Activated CD8-positive, alpha-beta T cell treated with anti-CD3 and anti-CD28 coated beads, Interleukin-2, amount 10 ng/mL, durations not matched to agents 7 days and 5 days (primary cell): Measurements from ENCODE around the gene CNOT6L. TPM values are rescaled to one million over a fixed set of nuclear protein-coding genes. Genes with fewer than 3 reads are reported as not detected.
"Not testable (repeated sequence)": the region's sequence is repeated elsewhere in the genome, so short reads cannot be mapped to it uniquely, and the experiment has no call there.

Experiments
- ATAC-seq: fragments of 150-1000 bp; cut with Tn5 transposase; one replicate; pipeline ENCODE4 v1.10.0; 2021; ENCODE audit warnings: moderate library complexity
- CTCF ChIA-PET: fragments of 350-600 bp; sonication (Branson Sonifier 250); formaldehyde crosslinking; loops from one replicate; lab custom pipeline; 2021; ENCODE audit warnings: antibody characterized with exemption; lab: Charles Lee
- POLR2A ChIA-PET: fragments of 350-600 bp; sonication (Branson Sonifier 250); formaldehyde crosslinking; loops from one replicate; lab custom pipeline; 2021; ENCODE audit warnings: antibody characterized with exemption; lab: Charles Lee
- DNase-seq: peaks from one replicate; pipeline ENCODE4 v3.0.0-alpha.2; 2020
- H3K27ac Mint-ChIP-seq: one replicate; pipeline ENCODE4 v1.8.0; 2021; ENCODE audit warnings: mild to moderate bottlenecking, mixed read lengths
- H3K27me3 Mint-ChIP-seq: one replicate; pipeline ENCODE4 v1.8.0; 2021; ENCODE audit warnings: low read depth, mixed read lengths
- H3K36me3 Mint-ChIP-seq: one replicate; pipeline ENCODE4 v1.8.0; 2021; ENCODE audit warnings: low read depth, mixed read lengths
- H3K4me1 Mint-ChIP-seq: one replicate; pipeline ENCODE4 v1.8.0; 2021; ENCODE audit warnings: low read depth, mixed read lengths
- H3K4me3 Mint-ChIP-seq: one replicate; pipeline ENCODE4 v1.8.0; 2021; ENCODE audit warnings: mild to moderate bottlenecking, mixed read lengths
- H3K9me3 Mint-ChIP-seq: one replicate; pipeline ENCODE4 v1.8.0; 2022; ENCODE audit warnings: mixed read lengths; ENCODE audit not compliant: insufficient read depth
- total RNA-seq, 2 experiments: library from RNA; stranded (reverse); gene quantifications; one replicate each; pipeline ENCODE4 v1.2.3, GENCODE V29; 2021

Gene CNOT6L
- total RNA-seq, 2 experiments from 2014 or later, result 107 to 108 TPM

GRCh38 chr4:77782102-77782835, 36.9 kb downstream of the CNOT6L start:
- ChIA-PET POLR2A (no interaction called here), CTCF (interaction anchor here (0.6 to 2.2 kb wide), 4 partner anchors 35 to 80 kb away, joined by 3 to 9 read pairs (median 4); partner anchors contain the start of gene MRPL1)
- DNase-seq, result no peak
- H3K9me3 Mint-ChIP-seq, result peaks cover 4% of the 10 kb centered on the region
- peaks cover 26% of the 10 kb centered on the region for H3K36me3 Mint-ChIP-seq
- peaks cover 45% of the 10 kb centered on the region for H3K4me1 Mint-ChIP-seq
- ATAC-seq, result no peak
- H3K27me3 Mint-ChIP-seq, result no peaks in the 10 kb centered on the region
- H3K27ac Mint-ChIP-seq, result no peak overlapping the region
- H3K4me3 Mint-ChIP-seq, result no peak overlapping the region

GRCh38 chr4:77780762-77781161, 38.4 kb downstream of the CNOT6L start:
- H3K4me3 Mint-ChIP-seq, H3K27me3 Mint-ChIP-seq, CTCF ChIA-PET, DNase-seq, ATAC-seq, H3K27ac Mint-ChIP-seq, H3K9me3 Mint-ChIP-seq: not testable (repeated sequence)
- peaks cover 44% of the 10 kb centered on the region for H3K4me1 Mint-ChIP-seq
- POLR2A ChIA-PET, result interaction anchor here (1.2 to 1.4 kb wide), 2 partner anchors 10 to 40 kb away, joined by 3 to 5 read pairs; no protein-coding TSS in a partner anchor
- peaks cover 35% of the 10 kb centered on the region for H3K36me3 Mint-ChIP-seq

- CTCF ChIA-PET, result no interaction called here
- Mint-ChIP-seq H3K9me3 (peaks cover 4% of the 10 kb centered on the region), H3K4me1 (peaks cover 24% of the 10 kb centered on the region), H3K4me3 (no peak overlapping the region), H3K27me3 (no peaks in the 10 kb centered on the region), H3K36me3 (peaks cover 50% of the 10 kb centered on the region), H3K27ac (no peak overlapping the region)
- DNase-seq (no peak), ATAC-seq (no peak)
- POLR2A ChIA-PET, result no interaction called here
These were observed 41.9 kb downstream of the CNOT6L start for GRCh38 chr4:77777135-77777807.

GRCh38 chr4:77776182-77777134, 42.7 kb downstream of the CNOT6L start:
- no peak for ATAC-seq
- POLR2A ChIA-PET, result no interaction called here
- H3K27ac Mint-ChIP-seq, result no peak overlapping the region

GRCh38 chr4:77773101-77773500, 46.1 kb downstream of the CNOT6L start:
- no peak for DNase-seq
- ChIA-PET CTCF (no interaction called here), POLR2A (no interaction called here)
- no peak for ATAC-seq
- no peaks in the 10 kb centered on the region for H3K9me3 Mint-ChIP-seq
- no peak overlapping the region for H3K4me3 Mint-ChIP-seq
- H3K4me1 Mint-ChIP-seq, result peaks cover 12% of the 10 kb centered on the region
- peaks cover 68% of the 10 kb centered on the region for H3K36me3 Mint-ChIP-seq
- no peaks in the 10 kb centered on the region for H3K27me3 Mint-ChIP-seq
- no peak overlapping the region for H3K27ac Mint-ChIP-seq

More at GRCh38 chr4:77776182-77777134, 42.7 kb downstream of the CNOT6L start:
- Mint-ChIP-seq H3K27me3 (no peaks in the 10 kb centered on the region), H3K36me3 (peaks cover 53% of the 10 kb centered on the region), H3K4me3 (no peak overlapping the region), H3K4me1 (peaks cover 17% of the 10 kb centered on the region), H3K9me3 (peaks cover 4% of the 10 kb centered on the region)
- DNase-seq, result no peak
- CTCF ChIA-PET, result no interaction called here

- no peaks in the 10 kb centered on the region for H3K9me3 Mint-ChIP-seq
These were observed 47.6 kb downstream of the CNOT6L start for GRCh38 chr4:77771566-77771965.

GRCh38 chr4:77765720-77766119, 53.4 kb downstream of the CNOT6L start:
- no peaks in the 10 kb centered on the region for H3K4me1 Mint-ChIP-seq
- no peak overlapping the region for H3K4me3 Mint-ChIP-seq
- H3K27ac Mint-ChIP-seq, result no peak overlapping the region
- peaks cover 76% of the 10 kb centered on the region for H3K36me3 Mint-ChIP-seq
- ATAC-seq, result no peak
- peaks cover 39% of the 10 kb centered on the region for H3K9me3 Mint-ChIP-seq
- DNase-seq, result no peak
- H3K27me3 Mint-ChIP-seq, result no peaks in the 10 kb centered on the region
- POLR2A ChIA-PET, result interaction anchor here (0.7 kb wide), 1 partner anchor 45 kb away, joined by 3 read pairs; no protein-coding TSS in a partner anchor
- CTCF ChIA-PET, result no interaction called here

More at GRCh38 chr4:77771566-77771965, 47.6 kb downstream of the CNOT6L start:
- Mint-ChIP-seq H3K36me3 (peaks cover 69% of the 10 kb centered on the region), H3K27ac (no peak overlapping the region), H3K4me1 (no peaks in the 10 kb centered on the region), H3K4me3 (no peak overlapping the region), H3K27me3 (no peaks in the 10 kb centered on the region)
- DNase-seq (no peak), ATAC-seq (no peak)
- ChIA-PET CTCF (no interaction called here), POLR2A (interaction anchor here (0.6 kb wide), 1 partner anchor 41 kb away, joined by 3 read pairs; no protein-coding TSS in a partner anchor)

GRCh38 chr4:77762531-77762930, 56.6 kb downstream of the CNOT6L start:
- ATAC-seq, result no peak
- ChIA-PET POLR2A (no interaction called here), CTCF (interaction anchor here (0.9 kb wide), 1 partner anchor 27 kb away, joined by 3 read pairs; no protein-coding TSS in a partner anchor)
- H3K36me3 Mint-ChIP-seq, result peaks cover 82% of the 10 kb centered on the region
- H3K27ac Mint-ChIP-seq, result no peak overlapping the region
- H3K27me3 Mint-ChIP-seq, result no peaks in the 10 kb centered on the region
- no peaks in the 10 kb centered on the region for H3K4me1 Mint-ChIP-seq
- no peak overlapping the region for H3K4me3 Mint-ChIP-seq
- no peak for DNase-seq
- peaks cover 42% of the 10 kb centered on the region for H3K9me3 Mint-ChIP-seq

GRCh38 chr4:77761595-77761994, 57.6 kb downstream of the CNOT6L start:
- no peak for DNase-seq
- peaks cover 42% of the 10 kb centered on the region for H3K9me3 Mint-ChIP-seq
- H3K4me3 Mint-ChIP-seq, result no peak overlapping the region
- CTCF ChIA-PET, result interaction anchor here (1.3 kb wide), 1 partner anchor 9 kb away, joined by 3 read pairs; no protein-coding TSS in a partner anchor
- H3K27me3 Mint-ChIP-seq, result no peaks in the 10 kb centered on the region
- H3K4me1 Mint-ChIP-seq, result no peaks in the 10 kb centered on the region
- no peak overlapping the region for H3K27ac Mint-ChIP-seq
- H3K36me3 Mint-ChIP-seq, result peaks cover 82% of the 10 kb centered on the region
- no peak for ATAC-seq
- POLR2A ChIA-PET, result no interaction called here

GRCh38 chr4:77758804-77759203, 60.4 kb downstream of the CNOT6L start:
- Mint-ChIP-seq H3K27me3 (no peaks in the 10 kb centered on the region), H3K4me3 (no peak overlapping the region), H3K9me3 (peaks cover 31% of the 10 kb centered on the region), H3K4me1 (no peaks in the 10 kb centered on the region), H3K27ac (no peak overlapping the region), H3K36me3 (peaks cover 81% of the 10 kb centered on the region)
- CTCF ChIA-PET, result no interaction called here
- ATAC-seq, result no peak
- POLR2A ChIA-PET, result no interaction called here
- no peak for DNase-seq

- peaks cover 67% of the 10 kb centered on the region for H3K36me3 Mint-ChIP-seq
- CTCF ChIA-PET, result interaction anchor here (1.3 kb wide), 1 partner anchor 10 kb away, joined by 3 read pairs; no protein-coding TSS in a partner anchor
- POLR2A ChIA-PET, result interaction anchor here (1.0 kb wide), 1 partner anchor 66 kb away, joined by 3 read pairs; no protein-coding TSS in a partner anchor
- H3K27ac Mint-ChIP-seq, result no peak overlapping the region
- peaks cover 1% of the 10 kb centered on the region for H3K4me1 Mint-ChIP-seq
- H3K9me3 Mint-ChIP-seq, result peaks cover 13% of the 10 kb centered on the region
- DNase-seq (no peak), ATAC-seq (no peak)
- no peak overlapping the region for H3K4me3 Mint-ChIP-seq
- H3K27me3 Mint-ChIP-seq, result no peaks in the 10 kb centered on the region
These were observed 67.4 kb downstream of the CNOT6L start for GRCh38 chr4:77751764-77752163.
